GM06990 (cell line): ENCODE results near the gene FUS.

Source experiments
- DNase-seq: peaks from one replicate; pipeline ENCODE4 v3.0.0-alpha.2; 2011; ENCODE audit not compliant: insufficient read length; ENCODE audit errors: extremely low read depth
- H3K27me3 ChIP-seq: replicated peaks from 2 replicates; pipeline ENCODE4 v1.6.0; 2011; ENCODE audit warnings: low read length; ENCODE audit not compliant: control insufficient read depth, insufficient read depth
- H3K36me3 ChIP-seq: 2 replicates; pipeline ENCODE4 v1.5.1; 2011; ENCODE audit warnings: low read length; ENCODE audit not compliant: control insufficient read depth, insufficient read depth
- H3K4me3 ChIP-seq: replicated peaks from 2 replicates; pipeline ENCODE4 v1.5.1; 2011; ENCODE audit warnings: low read depth, mild to moderate bottlenecking, control low read depth, low read length
- TF ChIP-seq, protein P1 (sequence below): IDR thresholded peaks from 2 replicates; pipeline ENCODE4 v1.5.1; 2011; ENCODE audit warnings: low read length, control low read depth, mild to moderate bottlenecking, inconsistent platforms; ENCODE audit not compliant: insufficient read depth, poor library complexity, severe bottlenecking

FUS gene

DNA sequence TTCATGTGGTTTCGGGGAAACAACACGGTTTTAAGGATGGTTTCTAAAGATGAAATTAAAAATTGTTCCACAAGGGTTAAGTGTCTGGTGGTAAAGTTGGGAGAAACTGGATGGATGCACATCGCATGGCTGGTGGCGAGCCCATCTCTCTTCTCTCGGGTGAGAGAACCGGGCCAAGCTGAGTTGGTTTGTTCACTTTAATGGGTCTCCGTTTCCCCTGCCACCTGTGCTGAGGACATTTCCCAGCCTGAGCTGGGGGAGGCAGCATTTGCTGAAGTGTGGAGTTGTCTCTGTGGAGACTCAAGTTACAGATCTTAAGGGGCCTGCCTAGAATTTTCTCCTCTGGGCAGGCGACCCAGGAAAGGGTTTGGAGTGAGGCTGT lies 7.9 kb downstream of the FUS start:
- DNase-seq, result no peak
- TF ChIP-seq, protein P1, sequence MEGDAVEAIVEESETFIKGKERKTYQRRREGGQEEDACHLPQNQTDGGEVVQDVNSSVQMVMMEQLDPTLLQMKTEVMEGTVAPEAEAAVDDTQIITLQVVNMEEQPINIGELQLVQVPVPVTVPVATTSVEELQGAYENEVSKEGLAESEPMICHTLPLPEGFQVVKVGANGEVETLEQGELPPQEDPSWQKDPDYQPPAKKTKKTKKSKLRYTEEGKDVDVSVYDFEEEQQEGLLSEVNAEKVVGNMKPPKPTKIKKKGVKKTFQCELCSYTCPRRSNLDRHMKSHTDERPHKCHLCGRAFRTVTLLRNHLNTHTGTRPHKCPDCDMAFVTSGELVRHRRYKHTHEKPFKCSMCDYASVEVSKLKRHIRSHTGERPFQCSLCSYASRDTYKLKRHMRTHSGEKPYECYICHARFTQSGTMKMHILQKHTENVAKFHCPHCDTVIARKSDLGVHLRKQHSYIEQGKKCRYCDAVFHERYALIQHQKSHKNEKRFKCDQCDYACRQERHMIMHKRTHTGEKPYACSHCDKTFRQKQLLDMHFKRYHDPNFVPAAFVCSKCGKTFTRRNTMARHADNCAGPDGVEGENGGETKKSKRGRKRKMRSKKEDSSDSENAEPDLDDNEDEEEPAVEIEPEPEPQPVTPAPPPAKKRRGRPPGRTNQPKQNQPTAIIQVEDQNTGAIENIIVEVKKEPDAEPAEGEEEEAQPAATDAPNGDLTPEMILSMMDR, result no peak
- Histone ChIP-seq H3K4me3 (no peak overlapping the region), H3K36me3 (peaks cover 55% of the 10 kb centered on the region), H3K27me3 (no peaks in the 10 kb centered on the region)

DNA sequence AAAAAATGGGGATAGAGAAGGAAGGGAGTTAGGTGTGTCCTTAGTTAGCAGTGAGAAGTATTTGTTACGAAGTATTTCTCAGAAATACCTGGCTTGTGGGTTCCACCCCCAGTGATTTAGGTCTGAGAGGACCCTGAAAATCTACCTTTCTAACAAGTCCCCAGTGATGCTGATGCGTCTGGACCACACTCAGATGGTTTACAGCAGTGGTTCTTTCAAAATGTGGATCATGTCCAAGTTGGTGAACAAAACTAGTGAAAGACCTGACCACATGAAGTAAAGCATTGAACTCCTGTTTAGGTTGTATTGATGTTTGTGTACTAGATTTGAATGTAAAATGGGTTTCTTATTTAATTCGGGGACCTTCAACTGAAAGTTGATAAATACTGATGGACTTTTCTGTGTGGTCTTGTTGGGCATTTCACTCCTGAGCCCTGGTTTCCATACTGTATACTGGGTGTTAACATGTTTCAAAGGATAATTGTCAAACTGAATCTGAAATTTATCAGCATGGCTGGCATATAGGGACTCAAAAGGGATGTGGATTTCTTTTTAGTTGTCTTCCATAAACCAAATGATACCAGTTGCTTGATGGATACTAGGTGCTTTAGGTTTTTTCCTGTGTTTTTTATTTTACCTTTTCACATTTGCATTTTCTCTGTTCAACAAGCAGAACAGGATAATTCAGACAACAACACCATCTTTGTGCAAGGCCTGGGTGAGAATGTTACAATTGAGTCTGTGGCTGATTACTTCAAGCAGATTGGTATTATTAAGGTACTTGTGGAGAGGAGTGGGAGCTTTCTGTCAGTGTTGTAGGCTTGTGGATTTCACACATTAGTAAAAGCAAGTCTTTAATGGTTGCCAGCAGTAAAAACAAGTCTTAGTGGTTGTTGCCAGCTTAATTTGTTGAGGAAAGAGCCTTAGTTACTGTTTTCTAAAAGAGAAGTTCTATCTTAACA lies 8.8 kb downstream of the FUS start:
- Histone ChIP-seq H3K27me3 (no peaks in the 10 kb centered on the region), H3K36me3 (peaks cover 57% of the 10 kb centered on the region), H3K4me3 (no peak overlapping the region)
- DNase-seq, result no peak
- TF ChIP-seq, protein P1, result no peak

DNA sequence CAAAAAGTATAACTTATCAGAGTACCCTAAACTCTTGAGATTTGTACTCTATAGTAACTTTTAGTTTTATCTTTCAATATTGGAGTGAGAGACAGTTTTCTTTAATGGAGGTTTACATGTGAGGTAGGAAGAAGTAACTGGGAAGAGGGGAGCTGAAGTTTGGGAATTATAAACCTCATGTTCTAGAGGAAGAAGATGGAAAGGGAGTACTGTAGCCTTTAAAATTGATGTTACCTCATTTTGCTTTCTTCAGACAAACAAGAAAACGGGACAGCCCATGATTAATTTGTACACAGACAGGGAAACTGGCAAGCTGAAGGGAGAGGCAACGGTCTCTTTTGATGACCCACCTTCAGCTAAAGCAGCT lies 9.5 kb downstream of the FUS start:
- no peak overlapping the region for H3K4me3 ChIP-seq
- DNase-seq, result no peak
- TF ChIP-seq, protein P1, result no peak
- no peaks in the 10 kb centered on the region for H3K27me3 ChIP-seq
- peaks cover 59% of the 10 kb centered on the region for H3K36me3 ChIP-seq

DNA sequence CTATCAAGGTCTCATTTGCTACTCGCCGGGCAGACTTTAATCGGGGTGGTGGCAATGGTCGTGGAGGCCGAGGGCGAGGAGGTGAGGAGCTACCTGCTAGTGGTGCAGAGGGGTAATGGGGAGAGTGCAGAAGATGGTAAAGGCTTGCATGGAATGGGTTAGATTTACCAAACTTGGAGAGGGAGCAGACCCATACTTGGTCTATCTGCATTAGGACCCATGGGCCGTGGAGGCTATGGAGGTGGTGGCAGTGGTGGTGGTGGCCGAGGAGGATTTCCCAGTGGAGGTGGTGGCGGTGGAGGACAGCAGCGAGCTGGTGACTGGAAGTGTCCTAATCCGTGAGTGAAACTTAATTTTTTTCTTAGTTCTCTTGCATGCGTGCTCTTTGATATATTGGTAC lies 10.1 kb downstream of the FUS start:
- no peak for DNase-seq
- TF ChIP-seq, protein P1, result no peak
- Histone ChIP-seq H3K36me3 (peaks cover 59% of the 10 kb centered on the region), H3K27me3 (no peaks in the 10 kb centered on the region), H3K4me3 (no peak overlapping the region)

DNA sequence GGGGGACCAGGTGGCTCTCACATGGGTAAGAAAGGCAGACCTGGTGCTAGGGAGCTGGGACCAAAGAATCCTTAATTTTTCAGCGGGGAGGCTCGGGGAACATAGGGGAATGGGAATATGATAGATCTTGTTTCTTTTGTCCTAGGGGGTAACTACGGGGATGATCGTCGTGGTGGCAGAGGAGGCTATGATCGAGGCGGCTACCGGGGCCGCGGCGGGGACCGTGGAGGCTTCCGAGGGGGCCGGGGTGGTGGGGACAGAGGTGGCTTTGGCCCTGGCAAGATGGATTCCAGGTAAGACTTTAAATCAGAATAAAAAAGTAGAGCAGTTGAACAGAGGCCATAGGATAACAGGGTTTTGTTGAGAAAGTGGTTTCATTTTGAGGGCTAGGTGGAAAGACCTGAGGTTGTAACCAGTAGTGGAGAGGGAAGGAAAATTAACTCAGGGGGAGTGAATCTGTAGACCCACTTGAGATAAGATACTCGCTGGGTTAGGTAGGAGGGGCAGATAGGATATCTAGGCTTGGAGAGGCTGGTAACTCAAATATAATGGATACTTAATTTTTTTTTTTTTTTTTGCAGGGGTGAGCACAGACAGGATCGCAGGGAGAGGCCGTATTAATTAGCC lies 11.0 kb downstream of the FUS start:
- TF ChIP-seq, protein P1, result no peak
- H3K4me3 ChIP-seq, result no peak overlapping the region

More for the DNA sequence above, 11.0 kb downstream of the FUS start:
- peaks cover 61% of the 10 kb centered on the region for H3K36me3 ChIP-seq
- H3K27me3 ChIP-seq, result no peaks in the 10 kb centered on the region
- DNase-seq, result no peak
